WTC11 (cell line): ENCODE measurements around the gene CAMSAP1. TPM values are rescaled to one million over a fixed set of nuclear protein-coding genes. Genes with fewer than 3 reads are reported as not detected.

Experiments
- ATAC-seq: fragments of 200-7000 bp; cut with Tn5 transposase; 2 replicates; pipeline ENCODE4 v1.10.0; 2021; ENCODE audit warnings: mild to moderate bottlenecking, moderate library complexity
- CTCF ChIA-PET: fragments of 300-600 bp; sonication (Branson Sonifier 250); formaldehyde crosslinking; loops from one replicate; lab custom pipeline; 2021; ENCODE audit warnings: antibody characterized with exemption; lab: Charles Lee
- POLR2A ChIA-PET: fragments of 350-600 bp; sonication (Branson Sonifier 250); formaldehyde crosslinking; loops from one replicate; lab custom pipeline; 2021; ENCODE audit warnings: antibody characterized with exemption; lab: Charles Lee
- DNase-seq: peaks from one replicate; pipeline ENCODE4 v3.0.0; 2021; ENCODE audit warnings: low spot score
- H3K27ac Mint-ChIP-seq: 2 replicates; pipeline ENCODE4 v1.8.0; 2021; ENCODE audit warnings: mixed read lengths
- H3K27me3 Mint-ChIP-seq: 2 replicates; pipeline ENCODE4 v1.8.0; 2021; ENCODE audit warnings: low read depth, mild to moderate bottlenecking, moderate library complexity, mixed read lengths
- H3K36me3 Mint-ChIP-seq: 2 replicates; pipeline ENCODE4 v1.8.0; 2021; ENCODE audit warnings: mixed read lengths
- H3K4me1 Mint-ChIP-seq: 2 replicates; pipeline ENCODE4 v1.8.0; 2022; ENCODE audit warnings: mixed read lengths
- H3K4me3 Mint-ChIP-seq: 2 replicates; pipeline ENCODE4 v1.8.0; 2021; ENCODE audit warnings: mild to moderate bottlenecking, moderate library complexity, mixed read lengths
- H3K9me3 Mint-ChIP-seq: 2 replicates; pipeline ENCODE4 v1.8.0; 2021; ENCODE audit warnings: mixed read lengths
- AFF4 ChIP-seq: sonication (generic); formaldehyde crosslinking; IDR thresholded peaks from 2 replicates; pipeline ENCODE4 v1.8.1; 2023; ENCODE audit warnings: mild to moderate bottlenecking, missing genetic modification reagents, borderline replicate concordance
- CREB1 ChIP-seq: sonication (generic); formaldehyde crosslinking; IDR thresholded peaks from 2 replicates; pipeline ENCODE4 v1.8.0; 2023; ENCODE audit warnings: mild to moderate bottlenecking, missing genetic modification reagents
- CTCF ChIP-seq: fragments of 200-600 bp; IDR thresholded peaks from 2 replicates; pipeline ENCODE4 v1.8.0; 2022; ENCODE audit warnings: antibody characterized with exemption
- ETV6 ChIP-seq: sonication (generic); formaldehyde crosslinking; IDR thresholded peaks from 2 replicates; pipeline ENCODE4 v1.8.1; 2022; ENCODE audit warnings: mild to moderate bottlenecking, missing genetic modification reagents
- NFATC4 ChIP-seq: fragments of 250-450 bp; sonication (Bioruptor Pico); IDR thresholded peaks from 2 replicates; pipeline ENCODE4 v1.9.0; 2021; ENCODE audit warnings: mild to moderate bottlenecking
- OVOL2 ChIP-seq: fragments of 250-450 bp; sonication (Bioruptor Pico); IDR thresholded peaks from 2 replicates; pipeline ENCODE4 v1.9.0; 2021; ENCODE audit warnings: mild to moderate bottlenecking, borderline replicate concordance
- PRRX2 ChIP-seq: fragments of 250-450 bp; sonication (Bioruptor Pico); IDR thresholded peaks from 2 replicates; pipeline ENCODE4 v1.8.0; 2021; ENCODE audit warnings: mild to moderate bottlenecking
- SMAD4 ChIP-seq: sonication (generic); formaldehyde crosslinking; IDR thresholded peaks from 2 replicates; pipeline ENCODE4 v1.8.0; 2022; ENCODE audit warnings: mild to moderate bottlenecking, missing genetic modification reagents
- TEAD4 ChIP-seq: sonication (generic); formaldehyde crosslinking; IDR thresholded peaks from 2 replicates; pipeline ENCODE4 v1.8.0; 2022; ENCODE audit warnings: mild to moderate bottlenecking, missing genetic modification reagents
- TP53 ChIP-seq: sonication (generic); formaldehyde crosslinking; IDR thresholded peaks from 2 replicates; pipeline ENCODE4 v1.8.1; 2023; ENCODE audit warnings: mild to moderate bottlenecking, missing genetic modification reagents
- USF1 ChIP-seq: sonication (generic); formaldehyde crosslinking; IDR thresholded peaks from 2 replicates; pipeline ENCODE4 v1.8.0; 2022; ENCODE audit warnings: mild to moderate bottlenecking, missing genetic modification reagents
- ZNF121 ChIP-seq: sonication (generic); formaldehyde crosslinking; IDR thresholded peaks from 2 replicates; pipeline ENCODE4 v1.8.0; 2023; ENCODE audit warnings: missing genetic modification reagents
- ZNF532 ChIP-seq: fragments of 250-450 bp; sonication (Bioruptor Pico); IDR thresholded peaks from 2 replicates; pipeline ENCODE4 v1.9.0; 2021; ENCODE audit warnings: mild to moderate bottlenecking, borderline replicate concordance
- total RNA-seq: library from RNA; stranded (reverse); gene quantifications from 3 replicates; pipeline ENCODE4 v1.2.3, GENCODE V29; 2021

Gene CAMSAP1
- total RNA-seq, 1 experiment from 2014 or later: 40.5 TPM

- TF ChIP-seq ZNF532 (CRISPR knock-in tag): no peak
- no peak for TF ChIP-seq AFF4 (CRISPR knock-in tag)
- no peak for TF ChIP-seq SMAD4 (CRISPR knock-in tag)
- no peak for TF ChIP-seq PRRX2 (CRISPR knock-in tag)
- no peak for TF ChIP-seq TEAD4 (CRISPR knock-in tag)
- no peak for TF ChIP-seq CTCF
- no peak for TF ChIP-seq OVOL2
- TF ChIP-seq USF1 (CRISPR knock-in tag): no peak
- no peak for TF ChIP-seq TP53 (CRISPR knock-in tag)
- TF ChIP-seq ZNF121 (CRISPR knock-in tag): no peak
- no peak for TF ChIP-seq NFATC4 (CRISPR knock-in tag)
- TF ChIP-seq CREB1 (CRISPR knock-in tag): no peak
- TF ChIP-seq, all 79 proteins: peak for 0
These were observed 142.6 kb downstream of the CAMSAP1 start (continued) for GRCh38 chr9:135764731-135765130.

- no peak for DNase-seq
- Mint-ChIP-seq H3K36me3 (no peaks in the 10 kb centered on the region), H3K4me1 (no peaks in the 10 kb centered on the region), H3K27me3 (no peaks in the 10 kb centered on the region), H3K4me3 (no peak overlapping the region), H3K9me3 (peaks cover 8% of the 10 kb centered on the region; the same call in 1 of the 2 replicates), H3K27ac (no peak overlapping the region)
- CTCF ChIA-PET: interaction anchor here (1.2 to 2.0 kb wide), 2 partner anchors 34 to 160 kb away, joined by 4 to 6 read pairs; no protein-coding TSS in a partner anchor
- ATAC-seq: no peak
- POLR2A ChIA-PET: no interaction called here
- TF ChIP-seq ZNF121 (CRISPR knock-in tag) (0 out of 2 replicates have a peak, but pooled peaks have one; percentile 28), ETV6 (CRISPR knock-in tag) (no peak)
These were observed 143.5 kb downstream of the CAMSAP1 start for GRCh38 chr9:135763716-135764446.
